HG02678 (cell line): ENCODE results near the gene PARD3.

ENCODE experiments used
- ATAC-seq: cut with Tn5 transposase; IDR thresholded peaks from one replicate; pipeline ENCODE4 v1.9.1; 2021; ENCODE audit warnings: mild to moderate bottlenecking, moderate library complexity; ENCODE audit not compliant: unreplicated experiment

PARD3 gene

DNA sequence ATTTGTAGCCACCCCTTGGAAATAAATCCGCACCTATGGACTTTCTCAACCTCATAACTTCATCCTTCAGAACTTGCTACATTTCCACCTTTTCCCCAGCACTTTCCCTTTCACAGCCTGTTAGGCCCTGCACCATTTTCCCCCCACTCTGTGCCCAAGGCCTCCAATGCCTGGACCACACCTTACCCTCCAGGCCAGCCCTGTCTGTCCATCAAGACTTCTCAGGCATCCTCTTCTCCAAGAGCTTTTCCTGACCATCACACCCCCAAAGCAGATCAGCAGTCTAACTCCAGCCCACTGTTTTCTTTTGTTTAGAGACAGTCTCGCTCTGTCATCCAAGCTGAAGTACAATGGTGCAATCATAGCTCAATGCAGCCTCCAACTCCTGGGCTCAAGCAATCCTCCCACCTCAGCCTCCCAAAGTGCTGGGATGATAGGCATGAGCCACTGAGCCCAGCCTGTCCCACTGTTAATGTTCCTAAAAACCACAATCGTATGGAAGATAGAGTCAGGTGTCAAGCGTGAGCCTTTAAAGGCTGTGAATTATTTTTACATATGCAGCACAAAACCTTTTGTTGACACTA lies 116.8 kb downstream of the PARD3 start:
- ATAC-seq = no peak

DNA sequence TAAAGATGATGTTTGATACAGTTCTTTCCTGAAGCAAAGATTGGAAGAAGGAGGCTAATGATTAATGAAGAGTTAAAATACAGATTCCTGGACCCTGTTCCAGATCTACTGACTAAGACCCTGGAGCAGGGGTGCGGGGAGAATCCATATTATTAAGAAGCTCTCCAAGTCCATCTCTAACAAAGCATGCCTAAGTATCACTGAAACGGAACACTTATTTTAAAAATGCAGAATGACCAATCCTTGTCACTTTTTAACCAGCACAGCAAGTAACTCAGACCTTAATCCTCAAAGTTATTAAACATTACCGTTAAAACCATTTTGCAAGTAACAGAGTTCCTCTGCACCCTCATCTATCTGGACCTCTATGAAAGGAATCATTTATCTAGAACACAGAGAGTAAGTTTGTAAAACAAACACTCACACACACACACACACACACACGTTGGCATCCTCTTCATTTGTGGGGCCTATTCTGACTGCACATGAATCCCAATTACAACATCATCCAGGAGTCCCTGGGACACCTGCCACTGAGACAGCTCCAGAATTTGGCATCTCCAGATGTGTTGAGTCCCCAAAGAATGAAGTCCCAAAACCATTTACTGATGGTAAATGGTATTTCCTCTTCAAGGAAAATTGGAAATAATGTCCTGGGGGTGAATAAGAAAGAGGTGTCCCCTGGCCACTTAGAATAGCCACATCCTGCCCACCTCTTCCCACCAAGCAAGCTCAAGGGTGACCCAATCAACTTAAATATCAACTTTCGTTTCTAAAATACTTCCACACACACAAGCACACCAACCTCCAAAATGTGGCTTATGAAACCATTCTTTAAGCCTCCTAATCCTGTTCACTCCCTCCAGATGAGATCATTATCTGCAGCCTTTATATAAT lies 117.5 kb downstream of the PARD3 start:
- no peak for ATAC-seq

DNA sequence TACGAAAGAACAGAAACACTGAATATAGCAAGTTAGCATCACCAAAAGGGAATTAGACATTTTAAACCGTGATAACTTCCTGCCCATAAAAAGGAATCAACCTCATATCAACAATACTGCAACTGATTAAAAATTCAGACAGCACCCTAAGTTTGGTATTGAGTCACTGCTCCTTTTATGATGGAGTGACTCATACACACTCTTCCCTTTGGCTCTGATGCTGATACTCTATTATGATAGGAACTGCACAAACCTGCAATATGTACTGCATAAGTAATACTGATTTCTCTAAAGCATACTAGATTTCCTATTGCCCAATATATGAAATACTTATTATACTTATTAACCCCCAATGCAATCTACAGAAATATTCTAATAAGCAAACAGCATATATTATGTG lies 118.7 kb downstream of the PARD3 start:
- ATAC-seq = no peak

DNA sequence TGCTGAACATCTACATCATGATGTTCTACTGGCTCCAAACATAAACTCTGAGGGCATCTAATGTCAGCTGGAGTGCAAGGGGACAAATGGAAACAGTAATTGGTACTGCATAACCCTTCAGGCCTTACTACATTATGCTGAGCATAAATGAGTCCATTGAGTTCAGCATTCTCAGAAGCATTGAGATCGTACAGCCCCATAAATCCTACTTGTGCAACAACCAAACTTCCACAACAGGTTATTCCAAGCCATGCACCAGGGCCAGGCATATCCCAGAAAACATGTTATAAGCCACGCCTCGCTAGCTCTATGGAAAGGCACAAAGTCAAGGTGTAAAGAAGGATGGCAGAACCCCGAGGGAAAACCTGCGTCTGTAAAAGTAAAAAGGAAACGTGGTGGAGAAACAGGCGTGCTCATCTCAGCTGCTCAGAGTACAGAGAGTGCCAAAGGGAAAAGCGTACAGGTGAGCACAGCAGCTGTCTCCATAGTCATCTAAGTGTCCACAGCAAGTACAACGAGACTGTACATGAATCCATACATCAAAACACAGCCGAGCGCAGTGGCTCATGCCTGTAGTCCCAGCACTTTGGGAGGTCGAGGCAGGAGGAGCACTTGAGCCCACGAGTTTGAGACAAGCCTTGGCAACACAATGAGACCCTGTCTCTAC lies 124.6 kb downstream of the PARD3 start:
- ATAC-seq = no peak

DNA sequence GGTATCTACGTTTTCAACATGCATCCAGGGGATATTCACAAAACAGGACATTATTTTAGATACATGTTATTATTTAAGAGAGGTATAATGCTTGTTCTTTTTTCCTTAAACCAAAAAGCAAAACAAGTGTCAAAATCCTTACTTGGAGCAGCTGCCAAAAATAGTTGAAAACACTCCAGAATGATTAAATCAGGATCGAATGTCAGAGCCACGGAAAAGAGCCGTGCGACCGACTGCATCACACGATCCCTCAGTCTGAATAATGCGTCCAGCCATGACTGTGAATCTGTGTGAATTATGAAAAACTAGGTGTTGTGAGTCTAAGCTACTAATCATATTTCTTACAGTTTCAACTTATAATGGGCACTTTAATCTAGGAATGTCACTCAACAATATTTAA lies 126.0 kb downstream of the PARD3 start:
- ATAC-seq = no peak

DNA sequence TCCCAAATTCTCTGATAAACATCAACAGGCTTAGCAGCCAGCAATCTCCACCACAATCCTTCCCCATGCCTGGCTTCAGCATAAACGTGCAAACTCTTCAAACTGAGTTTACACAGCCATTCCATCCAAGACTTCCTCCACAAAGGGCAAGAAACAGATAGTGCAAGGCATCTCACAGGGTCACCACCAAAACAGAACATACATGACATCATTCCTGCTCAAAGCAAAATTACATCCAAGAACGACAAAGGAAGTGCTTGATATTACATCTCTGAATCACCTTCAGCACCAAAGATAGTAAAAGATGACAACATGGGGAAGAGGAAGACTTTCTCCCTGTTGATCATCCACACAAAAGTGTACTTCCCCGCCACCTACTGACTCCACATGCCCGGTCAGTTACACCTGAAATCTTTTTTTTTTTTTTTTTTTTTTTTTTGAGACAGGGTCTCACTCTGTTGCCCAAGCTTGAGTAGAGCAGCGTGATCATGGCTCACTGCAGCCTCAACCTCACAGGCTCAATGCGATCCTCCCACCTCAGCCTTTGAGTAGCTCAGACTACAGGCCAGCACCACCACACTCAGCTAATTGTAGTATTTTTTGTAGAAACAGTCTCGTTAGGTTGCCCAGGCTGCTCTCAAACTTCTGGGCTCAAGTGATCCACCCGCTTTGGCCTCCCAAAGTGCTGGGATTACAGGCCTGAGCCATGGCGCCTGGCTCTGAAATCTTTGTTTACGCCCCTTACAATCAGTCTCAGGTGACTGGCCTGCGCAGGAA lies 127.5 kb downstream of the PARD3 start:
- ATAC-seq = no peak

DNA sequence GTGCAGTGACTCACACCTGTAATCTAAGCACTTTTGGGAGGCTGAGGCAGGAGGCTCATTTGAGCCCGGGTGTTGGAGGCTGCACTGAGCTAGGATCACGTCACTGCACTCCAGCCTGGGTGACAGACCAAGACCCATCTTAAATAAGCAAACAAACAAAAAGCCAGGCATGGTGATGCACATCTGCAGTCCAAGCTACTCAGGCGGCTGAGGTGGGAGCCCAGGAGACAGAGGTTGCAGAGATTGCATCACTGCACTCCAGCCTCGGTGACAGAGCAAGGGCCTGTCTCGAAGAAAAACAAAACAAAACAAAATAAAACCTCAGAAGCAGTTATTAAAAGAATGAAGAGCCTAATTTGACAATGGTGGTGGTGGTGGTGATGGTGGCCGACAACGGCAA lies 132.5 kb downstream of the PARD3 start:
- ATAC-seq = no peak

DNA sequence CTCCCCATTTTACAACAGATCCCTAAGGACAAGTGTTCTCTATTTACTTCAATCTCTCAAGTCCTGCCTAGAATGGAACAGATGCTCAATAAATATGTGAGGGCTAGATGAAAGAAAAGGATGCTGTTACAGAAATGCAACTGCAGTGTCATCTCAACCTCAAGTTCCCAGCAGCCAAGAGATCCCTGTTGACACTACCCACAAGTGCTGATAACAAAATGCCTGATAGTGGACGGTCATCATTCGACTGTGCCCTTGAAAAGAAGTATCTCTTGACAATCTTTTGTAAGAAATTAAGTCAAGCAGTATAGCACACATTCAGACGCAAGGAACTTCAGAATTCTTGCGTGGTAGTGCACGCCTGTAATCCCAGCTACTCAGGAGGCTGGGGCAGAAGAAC lies 133.2 kb downstream of the PARD3 start:
- no peak for ATAC-seq

DNA sequence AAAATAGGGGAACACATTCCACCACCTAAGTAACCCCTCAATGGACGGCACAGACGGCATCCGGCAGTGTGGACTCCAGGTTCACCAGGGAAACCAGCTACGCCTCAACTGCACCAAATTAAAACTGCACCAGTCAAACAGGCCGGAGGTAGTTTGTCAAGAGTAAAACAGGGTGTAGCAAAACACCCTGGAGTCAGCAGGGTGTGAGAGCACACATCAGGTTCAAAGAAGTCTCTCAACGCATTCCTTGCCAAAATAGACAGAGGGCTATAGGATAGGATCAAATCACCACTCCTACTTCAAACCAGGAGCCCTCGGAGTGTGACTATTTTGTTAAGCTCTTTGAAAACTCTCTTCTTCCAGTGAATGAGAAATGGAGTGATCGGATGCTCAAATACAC lies 135.9 kb downstream of the PARD3 start:
- ATAC-seq = no peak

DNA sequence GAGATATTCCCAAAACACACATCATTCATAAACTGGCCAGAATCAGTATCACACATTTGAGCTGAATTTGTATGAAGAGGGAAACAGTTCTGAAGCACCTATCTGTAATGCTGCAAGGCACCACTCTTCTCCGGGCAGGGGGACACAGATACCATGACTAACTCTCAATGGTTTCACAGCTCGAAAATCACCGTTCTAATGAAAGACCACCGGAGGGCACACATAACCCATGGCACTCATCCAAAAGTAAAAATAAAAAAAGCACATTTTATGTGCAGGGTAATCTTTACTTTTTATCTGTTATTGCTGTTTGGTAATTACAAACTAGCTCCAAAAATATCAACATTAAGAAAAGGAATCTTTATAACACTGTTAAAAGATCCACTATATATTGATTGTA lies 137.5 kb downstream of the PARD3 start:
- no peak for ATAC-seq

DNA sequence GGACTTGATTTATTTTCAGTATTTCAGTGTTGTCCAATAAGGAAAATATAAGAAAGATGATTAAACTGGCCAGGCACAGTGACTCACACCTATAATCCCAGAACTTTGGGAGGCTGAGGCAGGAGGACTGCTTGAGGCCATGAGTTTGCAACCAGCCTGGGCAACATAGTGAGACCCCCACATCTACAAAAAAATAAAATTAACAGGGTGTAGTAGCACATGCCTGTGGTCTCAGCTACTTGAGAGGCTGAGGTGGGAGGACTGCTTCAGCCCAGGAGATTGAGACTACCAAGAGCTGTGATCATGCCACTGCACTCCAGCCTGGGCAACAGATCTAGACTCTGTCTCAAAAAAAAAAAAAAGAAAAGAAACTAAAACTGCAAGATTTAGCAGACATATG lies 138.0 kb downstream of the PARD3 start:
- no peak for ATAC-seq

DNA sequence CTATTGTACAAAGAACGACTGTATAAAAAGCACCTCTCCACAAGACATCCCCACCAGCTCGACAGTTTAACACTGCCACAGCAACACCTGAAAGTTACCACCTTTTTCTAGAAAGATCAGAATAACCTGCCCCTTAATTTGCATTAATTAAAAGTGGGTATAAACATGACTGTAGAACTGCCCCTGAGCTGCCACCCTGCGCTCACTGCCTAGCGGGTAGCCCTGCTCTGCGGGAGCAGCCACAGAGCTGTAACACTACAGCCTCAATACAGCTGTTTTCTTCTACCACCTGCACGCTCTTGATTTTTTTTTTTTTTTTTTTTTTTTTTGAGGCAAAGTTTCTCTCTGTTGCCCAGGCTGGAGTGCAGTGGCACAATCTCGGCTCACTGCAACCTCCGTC lies 140.9 kb downstream of the PARD3 start:
- no peak for ATAC-seq

DNA sequence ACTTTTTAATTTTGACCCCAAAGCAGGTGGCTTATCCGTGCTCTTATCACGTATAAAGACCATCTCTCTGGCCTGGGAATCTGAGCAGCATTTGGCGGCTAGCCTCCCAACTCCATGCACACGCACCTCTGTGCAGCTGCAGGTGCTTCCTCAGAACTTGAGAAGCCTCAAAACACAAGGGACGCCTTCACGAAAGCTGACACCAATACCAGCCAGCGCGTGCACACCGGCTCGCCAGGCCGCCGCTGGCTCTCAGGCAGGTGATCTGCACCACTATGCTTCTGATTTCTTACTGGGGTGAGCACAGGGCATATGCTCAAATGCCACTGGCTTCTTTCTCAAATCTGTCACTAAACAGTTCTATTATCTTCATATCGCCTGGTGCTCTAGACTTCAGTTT lies 145.0 kb downstream of the PARD3 start:
- ATAC-seq = peak; percentile 46

DNA sequence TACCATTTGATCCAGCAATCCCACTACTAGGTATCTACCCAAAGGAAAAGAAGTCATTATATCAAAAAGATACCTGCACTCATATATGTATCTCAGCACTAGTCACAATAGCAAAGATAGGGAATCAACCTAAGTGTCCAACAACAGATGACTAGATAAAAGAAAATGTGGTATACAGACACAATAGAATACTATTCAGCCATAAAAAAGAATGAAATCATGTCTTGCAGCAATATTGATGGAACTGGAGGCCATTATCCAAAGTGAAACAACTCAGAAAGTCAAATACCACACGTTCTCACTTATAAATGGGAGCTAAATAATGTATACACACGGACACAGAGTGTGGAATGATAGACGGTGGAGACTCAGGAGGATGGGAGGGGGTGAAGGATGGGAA lies 146.0 kb downstream of the PARD3 start:
- ATAC-seq = no peak

DNA sequence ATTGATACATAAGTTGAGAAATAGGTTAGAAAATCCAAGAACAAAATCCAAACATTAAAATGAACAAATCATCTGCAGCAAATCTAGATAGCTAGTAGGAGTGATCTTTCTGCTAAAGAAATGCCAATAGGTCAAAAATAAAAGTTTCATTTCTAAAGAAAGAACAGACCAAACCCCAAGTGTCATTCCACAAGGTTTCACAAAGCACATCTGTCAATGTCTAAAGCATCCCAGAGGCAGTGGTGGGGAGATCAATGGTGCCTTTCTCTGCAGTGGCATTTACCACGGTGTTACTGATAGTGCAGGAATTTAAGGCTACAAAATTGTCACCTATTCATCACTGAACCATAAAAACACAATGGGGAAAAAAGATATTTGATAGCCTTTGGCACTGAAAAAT lies 147.9 kb downstream of the PARD3 start:
- ATAC-seq = peak; percentile 37

DNA sequence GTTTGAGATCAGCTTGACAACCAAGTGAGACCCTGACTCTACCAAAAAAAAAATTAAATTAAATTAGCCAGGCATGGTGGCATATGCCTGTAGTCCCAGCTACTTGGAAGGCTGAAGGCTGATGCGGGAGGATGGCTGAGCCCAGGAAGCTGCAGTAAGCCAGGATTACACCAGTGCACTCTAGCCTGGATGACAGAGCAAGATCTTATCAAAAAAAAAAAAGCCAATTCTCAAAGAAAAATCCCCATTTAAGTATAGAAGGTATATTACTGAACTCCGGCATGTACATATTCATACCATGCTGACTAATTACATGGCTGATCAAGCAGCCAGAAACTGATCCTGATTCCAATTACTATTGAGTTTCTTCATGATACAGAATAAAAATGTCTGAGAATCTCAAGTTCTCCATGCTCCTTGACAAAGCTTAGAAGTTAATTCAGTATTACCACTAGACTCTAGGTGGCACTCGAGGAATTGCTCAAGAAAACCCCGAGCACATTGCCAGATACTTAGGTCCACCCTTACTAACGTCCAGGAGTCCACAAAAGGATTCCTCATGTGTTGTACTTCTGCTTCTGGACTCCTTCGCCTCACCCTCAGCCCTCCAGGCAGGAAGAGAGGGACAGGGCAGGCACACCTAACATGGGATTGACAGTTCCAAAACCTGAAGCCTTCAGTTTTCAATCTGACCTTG lies 148.9 kb downstream of the PARD3 start:
- peak; percentile 81 for ATAC-seq

DNA sequence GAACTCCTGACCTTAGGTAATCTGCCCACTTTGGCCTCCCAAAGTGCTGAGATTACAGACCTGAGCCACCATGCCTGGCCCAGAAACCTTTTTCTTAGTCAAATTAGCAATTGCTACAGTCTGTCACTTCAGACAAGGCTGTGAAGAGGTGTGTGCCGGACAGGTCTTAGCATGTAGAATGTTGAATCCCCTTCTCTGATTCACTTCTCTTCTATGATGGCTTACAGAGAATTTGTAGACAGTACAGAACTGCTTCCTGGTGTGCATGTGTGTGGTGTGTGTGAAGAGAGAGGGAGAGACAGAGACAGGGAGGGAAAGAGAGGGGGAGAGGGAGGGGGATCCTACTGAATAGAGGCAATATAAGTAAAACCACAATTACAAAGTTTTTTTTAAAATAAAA lies 150.4 kb downstream of the PARD3 start:
- ATAC-seq = no peak

DNA sequence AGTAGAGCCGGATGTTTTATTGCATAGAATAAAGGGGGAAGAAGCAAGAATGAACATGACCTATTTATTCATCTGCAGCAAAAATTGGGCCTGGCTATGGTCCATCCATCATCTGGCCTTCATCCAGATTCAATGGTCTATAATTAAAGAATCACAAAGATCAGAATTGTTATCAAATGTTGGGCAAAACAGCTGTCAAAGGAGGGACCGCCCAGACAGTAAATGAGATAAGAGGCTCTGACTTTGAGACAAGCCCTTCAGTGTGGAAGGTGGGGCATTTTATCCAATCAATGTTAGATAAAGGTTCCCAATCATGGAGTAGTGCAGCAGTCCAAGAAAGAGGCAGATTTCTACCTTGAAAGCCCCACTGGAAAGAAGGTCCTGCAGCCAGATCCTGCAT lies 153.5 kb downstream of the PARD3 start:
- no peak for ATAC-seq

DNA sequence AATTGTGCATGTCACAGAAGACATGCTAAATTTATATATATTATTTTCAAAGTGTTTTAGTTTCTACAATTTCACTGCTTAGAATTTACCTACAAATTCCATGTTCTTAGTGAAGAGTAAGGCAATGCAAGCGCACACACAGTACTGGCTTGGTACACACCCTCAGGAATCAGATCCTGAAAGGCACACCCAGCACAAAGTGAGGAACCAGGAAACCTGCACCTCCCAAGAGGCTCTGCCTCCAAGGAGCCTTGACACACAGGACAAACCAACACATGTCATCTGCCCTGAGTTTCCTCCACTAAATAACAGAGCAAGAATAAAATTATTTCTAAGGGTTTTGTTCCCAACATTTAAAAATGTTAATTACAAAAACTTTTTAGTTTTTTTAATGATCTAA lies 156.2 kb downstream of the PARD3 start:
- ATAC-seq = no peak

DNA sequence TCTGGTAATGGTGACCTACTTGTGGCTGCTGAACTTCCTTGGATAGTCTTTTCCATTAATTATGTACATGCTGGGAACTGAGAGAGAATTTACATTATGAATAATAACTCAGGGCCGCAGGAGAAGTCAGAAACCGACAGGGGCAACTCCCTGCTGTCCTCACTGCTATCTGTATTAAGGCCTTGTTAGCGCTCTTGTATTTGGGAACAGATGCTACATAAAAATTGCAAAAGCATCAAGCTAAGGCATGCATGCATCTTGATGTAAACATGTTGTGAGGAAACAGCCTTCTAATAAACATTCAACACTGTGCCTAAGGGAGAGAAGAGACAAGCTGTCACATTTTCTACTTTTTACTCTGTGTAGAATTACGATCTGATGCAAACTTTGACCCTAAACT lies 158.4 kb downstream of the PARD3 start:
- no peak for ATAC-seq
